Nephron progenitor cell (in vitro differentiated cells): ENCODE results near the gene CPT1B.
A peak's percentile ranks its signal among the peaks of the same experiment; 100 is the strongest.
"Not testable (repeated sequence)": the region's sequence is repeated elsewhere in the genome, so short reads cannot be mapped to it uniquely, and the experiment has no call there.

Experiments
- DNase-seq: peaks from one replicate; pipeline ENCODE4 v3.0.0; 2021
- H3K27ac Mint-ChIP-seq: 2 replicates; pipeline ENCODE4 v1.8.0; 2021; ENCODE audit warnings: mild to moderate bottlenecking, moderate library complexity, mixed read lengths
- H3K27me3 Mint-ChIP-seq: 2 replicates; pipeline ENCODE4 v1.8.0; 2021; ENCODE audit warnings: mild to moderate bottlenecking, low read depth, mixed read lengths; ENCODE audit not compliant: poor library complexity
- H3K36me3 Mint-ChIP-seq: 2 replicates; pipeline ENCODE4 v1.8.0; 2021; ENCODE audit warnings: low read depth, mixed read lengths
- H3K4me1 Mint-ChIP-seq: 2 replicates; pipeline ENCODE4 v1.8.0; 2021; ENCODE audit warnings: mixed read lengths
- H3K4me3 Mint-ChIP-seq: 2 replicates; pipeline ENCODE4 v1.8.0; 2021; ENCODE audit warnings: mild to moderate bottlenecking, moderate library complexity, mixed read lengths
- H3K9me3 Mint-ChIP-seq: 2 replicates; pipeline ENCODE4 v1.8.0; 2021; ENCODE audit warnings: mild to moderate bottlenecking, moderate library complexity, mixed read lengths
- TF ChIP-seq, protein P1 (sequence below): fragments of 200-600 bp; sonication (generic); IDR thresholded peaks from 2 replicates; pipeline ENCODE4 v1.5.0; 2021; ENCODE audit warnings: antibody characterized with exemption

The CPT1B gene

GRCh38 chr22:50545522-50546325 lies 32.5 kb downstream of the CPT1B start, which contains the start of gene KLHDC7B:
Gene KLHDC7B (plus strand): TSS chr22:50545899. CDS start chr22:50546244, 345 bp downstream.
- no peak for DNase-seq
- H3K36me3 Mint-ChIP-seq: no peaks in the 10 kb centered on the region

DNA sequence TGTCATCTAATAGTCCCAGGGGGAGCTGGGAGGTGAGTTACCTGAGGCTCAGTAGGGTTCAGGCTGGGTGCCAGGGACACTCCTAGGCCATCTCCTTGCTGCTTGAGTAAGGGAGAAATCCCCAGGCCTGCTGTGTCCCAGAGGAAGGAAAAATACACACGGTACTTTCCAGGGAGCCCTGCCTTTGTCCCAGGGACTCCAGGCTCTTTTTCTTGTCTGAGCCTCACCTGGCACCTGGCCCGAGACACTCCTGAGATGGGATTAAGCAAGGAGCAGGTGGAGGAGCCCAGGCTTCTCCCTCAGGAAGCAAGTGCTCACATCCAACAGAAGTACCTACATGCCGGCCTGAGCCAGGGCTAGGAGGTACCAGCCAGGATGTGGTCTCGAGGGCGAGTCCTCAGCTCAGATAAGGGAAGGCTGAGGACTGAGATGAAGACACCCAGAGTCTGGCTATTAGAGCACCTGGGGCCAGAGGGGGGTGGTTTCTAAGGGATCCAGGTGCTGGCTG lies 33.4 kb downstream of the CPT1B start:
- Mint-ChIP-seq H3K4me1 (peaks cover 17% of the 10 kb centered on the region), H3K27me3 (peaks cover 12% of the 10 kb centered on the region), H3K27ac (no peak overlapping the region), H3K9me3 (no peaks in the 10 kb centered on the region), H3K4me3 (no peak overlapping the region), H3K36me3 (no peaks in the 10 kb centered on the region)
- TF ChIP-seq, protein P1, sequence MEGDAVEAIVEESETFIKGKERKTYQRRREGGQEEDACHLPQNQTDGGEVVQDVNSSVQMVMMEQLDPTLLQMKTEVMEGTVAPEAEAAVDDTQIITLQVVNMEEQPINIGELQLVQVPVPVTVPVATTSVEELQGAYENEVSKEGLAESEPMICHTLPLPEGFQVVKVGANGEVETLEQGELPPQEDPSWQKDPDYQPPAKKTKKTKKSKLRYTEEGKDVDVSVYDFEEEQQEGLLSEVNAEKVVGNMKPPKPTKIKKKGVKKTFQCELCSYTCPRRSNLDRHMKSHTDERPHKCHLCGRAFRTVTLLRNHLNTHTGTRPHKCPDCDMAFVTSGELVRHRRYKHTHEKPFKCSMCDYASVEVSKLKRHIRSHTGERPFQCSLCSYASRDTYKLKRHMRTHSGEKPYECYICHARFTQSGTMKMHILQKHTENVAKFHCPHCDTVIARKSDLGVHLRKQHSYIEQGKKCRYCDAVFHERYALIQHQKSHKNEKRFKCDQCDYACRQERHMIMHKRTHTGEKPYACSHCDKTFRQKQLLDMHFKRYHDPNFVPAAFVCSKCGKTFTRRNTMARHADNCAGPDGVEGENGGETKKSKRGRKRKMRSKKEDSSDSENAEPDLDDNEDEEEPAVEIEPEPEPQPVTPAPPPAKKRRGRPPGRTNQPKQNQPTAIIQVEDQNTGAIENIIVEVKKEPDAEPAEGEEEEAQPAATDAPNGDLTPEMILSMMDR: no peak
- DNase-seq: no peak

More at GRCh38 chr22:50545522-50546325, 32.5 kb downstream of the CPT1B start, which contains the start of gene KLHDC7B:
- TF ChIP-seq, protein P1: no peak
- H3K27me3 Mint-ChIP-seq: peaks cover 12% of the 10 kb centered on the region
- no peak within 1 kb of the TSS for H3K4me3 Mint-ChIP-seq
- no peaks in the 10 kb centered on the region for H3K9me3 Mint-ChIP-seq
- no peak within 1 kb of the TSS for H3K27ac Mint-ChIP-seq
- H3K4me1 Mint-ChIP-seq: peaks cover 22% of the 10 kb centered on the region

- Mint-ChIP-seq H3K27ac (no peak overlapping the region), H3K4me1 (peaks cover 18% of the 10 kb centered on the region), H3K4me3 (no peak overlapping the region), H3K9me3 (no peaks in the 10 kb centered on the region), H3K36me3 (no peaks in the 10 kb centered on the region), H3K27me3 (peaks cover 12% of the 10 kb centered on the region)
- DNase-seq: peak; percentile 90
- TF ChIP-seq, protein P1: peak; percentile 59
Observed at GRCh38 chr22:50544078-50544745, 34.0 kb downstream of the CPT1B start.

GRCh38 chr22:50542416-50542927 lies 35.8 kb downstream of the CPT1B start:
- H3K4me3 Mint-ChIP-seq: no peak overlapping the region
- no peak for DNase-seq
- H3K27ac Mint-ChIP-seq: no peak overlapping the region
- H3K36me3 Mint-ChIP-seq: no peaks in the 10 kb centered on the region
- H3K27me3 Mint-ChIP-seq: peaks cover 16% of the 10 kb centered on the region
- no peaks in the 10 kb centered on the region for H3K9me3 Mint-ChIP-seq
- TF ChIP-seq, protein P1: no peak
- peaks cover 29% of the 10 kb centered on the region for H3K4me1 Mint-ChIP-seq

DNA sequence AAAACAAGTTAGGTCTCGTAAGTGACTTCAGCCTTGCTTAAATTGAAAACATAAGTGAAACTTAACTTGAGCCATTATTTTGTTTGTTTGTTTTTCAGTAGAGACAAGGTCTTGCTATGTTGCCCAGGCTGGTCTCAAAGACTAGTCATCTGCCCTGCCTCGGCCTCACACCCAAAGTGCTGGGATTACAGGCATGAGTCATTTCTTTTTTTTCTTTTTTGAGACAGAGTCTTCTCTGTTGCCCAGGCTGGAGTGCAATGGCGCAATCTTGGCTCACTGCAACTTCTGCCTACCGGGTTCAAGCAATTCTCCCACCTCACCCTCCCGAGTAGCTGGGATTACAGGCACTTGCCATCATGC lies 36.6 kb downstream of the CPT1B start:
- not testable (repeated sequence) for DNase-seq, H3K9me3 Mint-ChIP-seq, H3K27ac Mint-ChIP-seq

GRCh38 chr22:50540381-50540780 lies 37.8 kb downstream of the CPT1B start:
- H3K27me3 Mint-ChIP-seq: peaks cover 14% of the 10 kb centered on the region
- no peaks in the 10 kb centered on the region for H3K9me3 Mint-ChIP-seq
- H3K4me3 Mint-ChIP-seq: no peak overlapping the region
- peaks cover 24% of the 10 kb centered on the region for H3K4me1 Mint-ChIP-seq
- no peaks in the 10 kb centered on the region for H3K36me3 Mint-ChIP-seq
- no peak overlapping the region for H3K27ac Mint-ChIP-seq
- TF ChIP-seq, protein P1: no peak
- no peak for DNase-seq

More for the DNA sequence above, 36.6 kb downstream of the CPT1B start:
- not testable (repeated sequence) for H3K36me3 Mint-ChIP-seq, H3K4me3 Mint-ChIP-seq
- H3K27me3 Mint-ChIP-seq: peaks cover 21% of the 10 kb centered on the region
- peaks cover 29% of the 10 kb centered on the region for H3K4me1 Mint-ChIP-seq
